Suprapubic skin (tissue), 4 donors: ENCODE measurements around the gene FRMPD1.

Source experiments
- EP300 ChIP-seq: sonication (generic); formaldehyde crosslinking; IDR thresholded peaks from one replicate; pipeline ENCODE4 v1.6.1; 2017; ENCODE audit warnings: antibody characterized with exemption
- POLR2A ChIP-seq, 2 donors: fragments of 450-650 bp; IDR thresholded peaks; one replicate each; pipeline ENCODE4 v1.6.1; 2017; ENCODE audit warnings: antibody characterized with exemption in 2 of 2, mild to moderate bottlenecking in 2 of 2, moderate library complexity in 2 of 2
- POLR2AphosphoS5 ChIP-seq, 3 donors: sonication (generic); formaldehyde crosslinking; IDR thresholded peaks; one replicate each; pipeline ENCODE4 v1.6.1; 2017; ENCODE audit warnings: antibody characterized with exemption in 3 of 3
- TF ChIP-seq, protein P1 (sequence below), 2 donors: fragments of 200-600 bp in 1 of 2; fragments of 450-650 bp in 1 of 2; sonication (generic) in 1 of 2; IDR thresholded peaks; one replicate each; pipeline ENCODE4 v1.5.1; 2016 to 2019; ENCODE audit warnings: antibody characterized with exemption in 2 of 2, mild to moderate bottlenecking in 1 of 2, moderate library complexity in 1 of 2

DNA sequence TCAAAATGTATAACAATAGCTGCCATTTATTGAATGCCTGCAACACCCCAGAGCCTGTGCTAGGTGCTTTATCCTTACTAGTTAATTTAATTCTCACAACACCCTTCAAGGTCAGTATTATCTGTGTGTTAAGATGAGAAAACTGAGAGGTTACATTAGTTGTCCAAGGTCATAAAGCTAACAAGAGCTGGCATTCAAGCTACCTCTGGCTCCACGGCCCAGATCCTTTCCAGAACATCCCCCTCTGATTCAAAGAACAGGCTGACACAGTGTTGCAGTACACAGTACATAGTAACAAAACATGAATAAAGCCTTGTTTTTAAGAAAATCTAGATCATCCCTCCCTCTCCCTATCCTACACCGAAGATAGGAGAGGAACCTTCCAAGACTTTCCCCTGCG is 9.4 kb upstream of the FRMPD1 start:
- TF ChIP-seq, protein P1, sequence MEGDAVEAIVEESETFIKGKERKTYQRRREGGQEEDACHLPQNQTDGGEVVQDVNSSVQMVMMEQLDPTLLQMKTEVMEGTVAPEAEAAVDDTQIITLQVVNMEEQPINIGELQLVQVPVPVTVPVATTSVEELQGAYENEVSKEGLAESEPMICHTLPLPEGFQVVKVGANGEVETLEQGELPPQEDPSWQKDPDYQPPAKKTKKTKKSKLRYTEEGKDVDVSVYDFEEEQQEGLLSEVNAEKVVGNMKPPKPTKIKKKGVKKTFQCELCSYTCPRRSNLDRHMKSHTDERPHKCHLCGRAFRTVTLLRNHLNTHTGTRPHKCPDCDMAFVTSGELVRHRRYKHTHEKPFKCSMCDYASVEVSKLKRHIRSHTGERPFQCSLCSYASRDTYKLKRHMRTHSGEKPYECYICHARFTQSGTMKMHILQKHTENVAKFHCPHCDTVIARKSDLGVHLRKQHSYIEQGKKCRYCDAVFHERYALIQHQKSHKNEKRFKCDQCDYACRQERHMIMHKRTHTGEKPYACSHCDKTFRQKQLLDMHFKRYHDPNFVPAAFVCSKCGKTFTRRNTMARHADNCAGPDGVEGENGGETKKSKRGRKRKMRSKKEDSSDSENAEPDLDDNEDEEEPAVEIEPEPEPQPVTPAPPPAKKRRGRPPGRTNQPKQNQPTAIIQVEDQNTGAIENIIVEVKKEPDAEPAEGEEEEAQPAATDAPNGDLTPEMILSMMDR (IDR thresholded peaks at IDR 0.05): no peak
- no peak for TF ChIP-seq POLR2A (IDR thresholded peaks at IDR 0.05)
- TF ChIP-seq EP300: no peak
- no peak for TF ChIP-seq POLR2AphosphoS5 (IDR thresholded peaks at IDR 0.05)
